Activated CD4-positive, alpha-beta T cell treated with anti-CD3 and anti-CD28 coated beads, Interleukin-2, amount 50 U/mL, for 48 hours (primary cell): ENCODE data around the gene BRD8.

Experiments used
- DNase-seq, 2 experiments: peaks; one replicate each; pipeline ENCODE4 v3.0.0-alpha.2; 2020

Gene BRD8

DNA sequence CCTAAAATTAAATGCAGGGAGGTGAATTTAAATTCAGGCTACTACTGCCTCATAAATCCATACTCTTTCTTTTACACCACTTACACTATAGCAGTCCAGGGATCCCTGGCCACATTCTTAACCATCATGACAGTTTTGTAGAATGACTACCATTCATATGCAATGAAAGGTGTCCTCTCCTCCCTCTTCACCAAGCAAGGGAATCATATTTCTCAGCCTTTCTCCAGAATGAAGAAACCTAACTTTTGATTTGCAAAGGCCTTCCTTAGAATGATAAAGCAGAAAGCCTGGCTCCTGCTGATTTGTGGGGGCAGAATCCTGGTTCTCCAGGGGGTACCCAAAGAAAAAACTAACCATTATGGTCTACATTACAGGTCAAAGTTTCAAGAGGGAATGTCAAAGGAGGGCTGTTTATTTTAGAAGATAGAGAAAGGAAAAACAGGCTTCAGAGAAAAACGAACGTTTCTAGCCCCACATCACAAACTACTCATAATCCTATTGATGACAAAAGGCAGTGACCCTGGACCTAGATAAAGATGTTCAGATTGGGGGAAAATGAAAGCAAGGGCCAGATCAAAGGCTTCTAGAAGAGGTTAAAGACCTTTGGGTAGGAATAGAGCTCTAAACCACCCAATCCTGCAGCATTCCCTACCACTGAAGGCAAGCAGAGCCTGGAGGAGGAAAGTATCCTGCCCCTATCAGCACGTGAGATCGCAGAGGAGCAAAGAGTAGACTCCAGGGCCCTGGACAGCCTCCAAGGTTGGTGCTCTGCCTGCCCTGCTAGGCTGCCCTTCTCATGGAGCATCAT, 83.1 kb downstream of the BRD8 start:
- no peak for DNase-seq

DNA sequence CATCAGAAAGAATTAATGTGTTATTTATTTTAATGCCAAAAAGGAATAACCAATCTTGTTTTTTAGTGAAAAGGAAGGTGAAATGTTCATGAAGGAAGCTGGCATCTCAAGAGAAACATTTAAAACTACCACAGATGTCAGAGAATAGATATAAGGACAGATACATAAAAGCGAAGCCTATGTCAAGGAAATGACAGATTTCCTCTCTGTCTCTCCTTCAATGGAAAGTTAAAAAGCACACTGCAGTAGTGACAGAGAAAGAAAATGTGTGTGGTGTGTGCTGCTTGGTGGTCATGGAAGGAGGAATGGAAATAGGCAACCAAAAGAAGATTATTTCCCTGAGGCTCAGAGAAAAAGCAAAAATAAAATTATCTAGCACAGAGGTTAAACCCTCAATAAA, 85.4 kb downstream of the BRD8 start:
- DNase-seq, result no peak

DNA sequence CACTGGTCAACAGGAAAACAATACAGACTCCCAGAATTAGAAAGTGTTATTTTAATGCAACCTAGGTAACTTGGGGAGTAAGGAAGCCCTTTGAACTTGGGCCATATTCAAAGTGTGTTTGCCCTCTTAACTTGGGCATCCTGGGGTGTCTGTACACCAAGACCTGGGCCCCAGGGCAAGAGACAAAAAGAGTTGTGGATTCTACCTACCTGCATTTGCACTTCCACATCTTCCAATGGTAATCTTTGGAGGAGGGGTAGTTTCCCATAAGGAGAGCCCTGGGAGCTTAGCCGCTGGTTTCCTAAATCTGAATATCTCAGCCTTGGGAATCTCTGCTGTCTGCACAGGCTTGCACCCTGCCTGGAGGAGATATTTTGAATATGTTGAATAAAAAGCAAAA, 86.1 kb downstream of the BRD8 start:
- no peak for DNase-seq

DNA sequence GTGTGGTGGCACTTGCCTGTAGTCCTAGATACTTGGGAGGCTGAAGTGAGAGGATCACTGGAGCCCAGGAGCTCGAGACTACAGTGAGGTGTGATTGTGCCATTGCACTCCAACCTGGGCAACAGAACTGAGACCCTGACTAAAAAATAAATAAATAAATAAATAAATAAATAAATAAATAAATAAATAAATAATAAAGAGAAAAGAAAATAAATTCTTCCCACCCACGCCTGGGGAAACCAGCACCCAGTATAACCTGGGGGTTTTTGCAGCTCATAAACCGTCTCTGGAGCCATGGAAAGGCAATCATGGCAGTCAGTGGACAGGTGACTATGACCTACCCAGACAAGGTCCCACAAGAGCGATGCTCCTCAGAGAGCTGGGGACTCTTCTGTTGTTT, 86.7 kb downstream of the BRD8 start:
- DNase-seq, result no peak
